ENCODE data around the gene DNAJC5.

DNAJC5 gene

DNA sequence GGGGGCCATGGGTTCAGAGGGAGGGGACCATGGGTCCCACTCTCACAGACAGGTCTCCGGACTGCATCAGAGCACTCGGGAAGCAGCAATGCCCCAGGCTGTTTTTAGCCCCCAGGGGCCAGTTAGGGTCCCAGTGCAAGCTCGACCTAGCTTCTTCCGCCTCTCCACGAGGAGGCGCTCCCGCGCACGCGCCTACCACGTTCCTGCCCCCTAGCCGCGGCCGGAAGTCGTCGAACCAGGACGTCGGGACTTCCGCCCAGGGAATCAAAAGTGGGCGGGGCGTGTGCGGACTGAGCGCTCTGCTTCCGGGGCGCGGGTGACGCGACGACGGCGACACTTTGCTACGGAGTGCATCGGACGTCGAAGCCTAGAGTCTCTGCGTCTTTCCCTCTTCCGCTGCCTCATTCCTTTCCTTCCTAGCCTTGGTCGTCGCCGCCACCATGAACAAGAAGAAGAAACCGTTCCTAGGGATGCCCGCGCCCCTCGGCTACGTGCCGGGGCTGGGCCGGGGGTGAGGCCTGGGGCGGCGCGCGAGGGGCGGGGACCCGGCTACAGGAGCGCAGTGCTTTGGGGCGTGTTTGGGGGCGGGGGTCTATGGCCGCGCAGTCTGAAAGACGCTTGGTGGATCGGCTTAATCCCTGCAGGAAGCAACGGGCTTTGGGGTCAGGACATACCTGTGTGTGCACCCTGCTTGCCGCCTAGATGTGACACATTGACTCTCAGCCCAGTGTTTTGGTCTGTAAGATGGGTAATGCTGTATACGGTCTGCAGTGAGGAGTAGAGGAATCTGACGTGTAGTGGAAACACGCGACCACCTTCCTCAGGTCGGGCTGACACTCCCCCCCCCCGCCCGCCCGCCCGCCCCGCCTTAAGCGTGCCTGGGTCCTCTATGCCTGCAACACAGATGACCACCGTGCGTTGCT lies 86.1 kb downstream of the DNAJC5 start, which contains the start of gene PRPF6:
PRPF6 (plus strand) TSS at position 327 of the 923 bp plus-strand sequence; CDS start at position 441, 114 bp downstream.
- peak; percentile 99 for DNase-seq (ENCODE audit: low read depth)

DNA sequence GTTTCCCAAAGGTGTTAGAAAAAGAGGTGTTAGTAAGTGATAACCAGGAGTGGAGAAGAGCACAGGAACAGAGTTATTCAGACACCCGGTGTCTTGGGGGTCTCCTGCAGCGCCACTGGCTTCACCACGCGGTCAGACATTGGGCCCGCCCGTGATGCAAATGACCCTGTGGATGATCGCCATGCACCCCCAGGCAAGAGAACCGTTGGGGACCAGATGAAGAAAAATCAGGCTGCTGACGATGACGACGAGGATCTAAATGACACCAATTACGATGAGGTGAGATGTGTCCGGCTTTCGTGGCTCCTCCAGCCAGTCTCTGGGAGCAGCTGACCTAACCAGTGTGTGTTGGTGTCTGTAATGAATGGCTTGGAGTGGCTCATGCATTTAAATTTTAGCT lies 88.0 kb downstream of the DNAJC5 start:
- DNase-seq (ENCODE audit: low read depth), result no peak
